ENCODE results near the gene RGS9. TPM values are rescaled to one million over a fixed set of nuclear protein-coding genes. Genes with fewer than 3 reads are reported as not detected.

The RGS9 gene
- total RNA-seq, 1 experiment from 2014 or later: 8.6 TPM

DNA sequence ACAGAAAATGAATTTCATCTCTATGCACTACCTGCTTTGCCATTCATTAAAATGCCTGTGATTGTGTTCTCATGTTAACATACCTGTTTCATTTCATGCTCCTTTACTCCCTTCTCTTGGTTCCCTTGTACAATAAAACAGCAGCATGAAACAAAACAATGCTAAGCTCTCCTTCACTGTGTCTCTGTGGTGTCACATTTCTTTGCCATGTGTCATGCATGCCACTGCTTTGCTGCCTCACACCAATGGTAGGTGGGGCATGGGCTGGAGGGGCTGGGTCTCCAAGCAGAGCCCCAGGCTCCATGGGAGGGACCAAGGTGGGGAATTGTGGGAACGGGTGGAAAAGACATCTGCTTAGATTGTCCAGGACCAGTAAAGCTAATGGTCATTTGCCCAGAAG, 83.6 kb downstream of the RGS9 start:
- CTCF ChIA-PET: interaction anchor here (2.4 kb wide), 1 partner anchor 11 kb away, joined by 16 read pairs; no protein-coding TSS in a partner anchor

More for the DNA sequence above, 83.6 kb downstream of the RGS9 start:
- Histone ChIP-seq H3K27me3 (ENCODE audit: insufficient read depth, low read length) (peaks cover 4% of the 10 kb centered on the region; the same call in 1 of the 2 replicates), H3K9me3 (ENCODE audit: control insufficient read depth in 1 of 2, insufficient read depth in 1 of 2, low read depth in 1 of 2, low read length in 2 of 2) (no peaks in the 10 kb centered on the region), H3K36me3 (ENCODE audit: control insufficient read depth in 1 of 2, insufficient read depth in 2 of 2, low read length in 2 of 2) (no peaks in the 10 kb centered on the region), H3K27ac (ENCODE audit: low read depth, low read length) (no peak overlapping the region), H3K4me3 (replicated peaks in 1 of 2; ENCODE audit: low read depth in 1 of 2, low read length in 2 of 2) (no peak overlapping the region), H4K20me1 (ENCODE audit: insufficient read depth) (no peaks in the 10 kb centered on the region), H3K9ac (ENCODE audit: low read length) (no peak overlapping the region), H3K4me1 (ENCODE audit: control insufficient read depth in 1 of 2, insufficient read depth in 2 of 2, low read length in 2 of 2) (peaks cover 14 to 16% of the 10 kb centered on the region in 2 experiments), H3K9me2 (ENCODE audit: insufficient read depth) (no peaks in the 10 kb centered on the region), H3K4me2 (ENCODE audit: low read length) (peak overlapping the region; percentile 55), H3K79me2 (ENCODE audit: insufficient read depth, low read length) (no peaks in the 10 kb centered on the region), H2AFZ (ENCODE audit: low read depth, low read length, poor library complexity, severe bottlenecking) (no peak overlapping the region)
- intact Hi-C loops (cut with micrococcal nuclease): no loop called here
- peak; percentile 71 for ATAC-seq
- ChIA-PET POLR2A (no interaction called here), RAD21 (ENCODE audit: low non-redundant PET in 1 of 2, low total read pairs in 2 of 2, uncharacterized antibody in 2 of 2, unreplicated experiment in 2 of 2) (no interaction called here)
- no peak for TF ChIP-seq TCF7L2 (IDR thresholded peaks at IDR 0.05; ENCODE audit: borderline replicate concordance, extremely low read depth, insufficient read depth, insufficient read length)
- no peak for TF ChIP-seq ATF3 (IDR thresholded peaks at IDR 0.05)
- TF ChIP-seq EZH2phosphoT487 (IDR thresholded peaks at IDR 0.05; ENCODE audit: borderline replicate concordance): no peak
- TF ChIP-seq CBX3 (IDR thresholded peaks at IDR 0.05; ENCODE audit: low read depth): no peak
- TF ChIP-seq FOSL1 (IDR thresholded peaks at IDR 0.05; ENCODE audit: low read depth): no peak
- TF ChIP-seq ZNF274 (IDR thresholded peaks at IDR 0.05; ENCODE audit: low read depth, low read length): no peak
- TF ChIP-seq, protein P1, sequence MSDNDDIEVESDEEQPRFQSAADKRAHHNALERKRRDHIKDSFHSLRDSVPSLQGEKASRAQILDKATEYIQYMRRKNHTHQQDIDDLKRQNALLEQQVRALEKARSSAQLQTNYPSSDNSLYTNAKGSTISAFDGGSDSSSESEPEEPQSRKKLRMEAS (IDR thresholded peaks at IDR 0.05): peak; percentile 54; the same call in 1 of the 2 replicates
- no peak for TF ChIP-seq EZH2 (IDR thresholded peaks at IDR 0.05)
- no peak for TF ChIP-seq ELF1 (IDR thresholded peaks at IDR 0.05; ENCODE audit: borderline replicate concordance, low read depth)
- TF ChIP-seq SP1 (IDR thresholded peaks at IDR 0.05; ENCODE audit: low read depth): no peak
- TF ChIP-seq ZFX (IDR thresholded peaks at IDR 0.05): no peak
- TF ChIP-seq, protein P2, sequence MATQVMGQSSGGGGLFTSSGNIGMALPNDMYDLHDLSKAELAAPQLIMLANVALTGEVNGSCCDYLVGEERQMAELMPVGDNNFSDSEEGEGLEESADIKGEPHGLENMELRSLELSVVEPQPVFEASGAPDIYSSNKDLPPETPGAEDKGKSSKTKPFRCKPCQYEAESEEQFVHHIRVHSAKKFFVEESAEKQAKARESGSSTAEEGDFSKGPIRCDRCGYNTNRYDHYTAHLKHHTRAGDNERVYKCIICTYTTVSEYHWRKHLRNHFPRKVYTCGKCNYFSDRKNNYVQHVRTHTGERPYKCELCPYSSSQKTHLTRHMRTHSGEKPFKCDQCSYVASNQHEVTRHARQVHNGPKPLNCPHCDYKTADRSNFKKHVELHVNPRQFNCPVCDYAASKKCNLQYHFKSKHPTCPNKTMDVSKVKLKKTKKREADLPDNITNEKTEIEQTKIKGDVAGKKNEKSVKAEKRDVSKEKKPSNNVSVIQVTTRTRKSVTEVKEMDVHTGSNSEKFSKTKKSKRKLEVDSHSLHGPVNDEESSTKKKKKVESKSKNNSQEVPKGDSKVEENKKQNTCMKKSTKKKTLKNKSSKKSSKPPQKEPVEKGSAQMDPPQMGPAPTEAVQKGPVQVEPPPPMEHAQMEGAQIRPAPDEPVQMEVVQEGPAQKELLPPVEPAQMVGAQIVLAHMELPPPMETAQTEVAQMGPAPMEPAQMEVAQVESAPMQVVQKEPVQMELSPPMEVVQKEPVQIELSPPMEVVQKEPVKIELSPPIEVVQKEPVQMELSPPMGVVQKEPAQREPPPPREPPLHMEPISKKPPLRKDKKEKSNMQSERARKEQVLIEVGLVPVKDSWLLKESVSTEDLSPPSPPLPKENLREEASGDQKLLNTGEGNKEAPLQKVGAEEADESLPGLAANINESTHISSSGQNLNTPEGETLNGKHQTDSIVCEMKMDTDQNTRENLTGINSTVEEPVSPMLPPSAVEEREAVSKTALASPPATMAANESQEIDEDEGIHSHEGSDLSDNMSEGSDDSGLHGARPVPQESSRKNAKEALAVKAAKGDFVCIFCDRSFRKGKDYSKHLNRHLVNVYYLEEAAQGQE (IDR thresholded peaks at IDR 0.05; ENCODE audit: low read depth): no peak
- TF ChIP-seq SRF (IDR thresholded peaks at IDR 0.05; ENCODE audit: low read depth): no peak
- no peak for TF ChIP-seq CEBPB (IDR thresholded peaks at IDR 0.05; ENCODE audit: low read depth)
- TF ChIP-seq JUND (IDR thresholded peaks at IDR 0.05): 0 out of 2 replicates have a peak, but pooled peaks have one; percentile 35
- DNase-seq (ENCODE audit: low read depth, low spot score): peak; percentile 23
- no TSS peak for BruUV-seq (replicated peaks)
